ENCODE results near the gene ORM2. TPM values are rescaled to one million over a fixed set of nuclear protein-coding genes. Genes with fewer than 3 reads are reported as not detected.
"Not testable (repeated sequence)": the region's sequence is repeated elsewhere in the genome, so short reads cannot be mapped to it uniquely, and the experiment has no call there.

ORM2 gene
- total RNA-seq, 2 donors from 2014 or later = not detected

DNA sequence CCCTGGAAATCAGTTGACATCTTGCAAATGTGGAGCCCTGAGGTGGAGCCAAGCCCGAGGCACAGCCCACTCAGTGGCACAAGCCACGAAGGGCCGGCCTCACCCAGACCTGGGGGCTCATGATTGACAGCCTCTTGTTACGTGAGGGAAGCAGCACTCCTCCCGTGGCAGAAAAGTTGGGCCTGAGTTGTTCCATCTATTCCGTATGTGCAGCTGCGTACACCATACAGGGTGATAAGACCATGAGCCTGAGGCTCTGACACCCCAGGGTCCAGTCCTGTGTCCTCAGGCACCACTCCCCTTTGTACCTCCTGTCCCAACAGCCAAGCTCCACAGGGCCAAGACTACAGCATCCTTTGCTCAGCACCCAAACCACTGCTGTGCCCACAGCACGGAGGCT lies 1.9 kb upstream of the ORM2 start:
- Histone ChIP-seq H3K4me3 (no peak overlapping the region), H3K27me3 (no peaks in the 10 kb centered on the region), H3K27ac (no peak overlapping the region), H3K36me3 (no peaks in the 10 kb centered on the region), H3K4me1 (no peaks in the 10 kb centered on the region), H3K9me3 (no peaks in the 10 kb centered on the region)
- TF ChIP-seq, protein P1, sequence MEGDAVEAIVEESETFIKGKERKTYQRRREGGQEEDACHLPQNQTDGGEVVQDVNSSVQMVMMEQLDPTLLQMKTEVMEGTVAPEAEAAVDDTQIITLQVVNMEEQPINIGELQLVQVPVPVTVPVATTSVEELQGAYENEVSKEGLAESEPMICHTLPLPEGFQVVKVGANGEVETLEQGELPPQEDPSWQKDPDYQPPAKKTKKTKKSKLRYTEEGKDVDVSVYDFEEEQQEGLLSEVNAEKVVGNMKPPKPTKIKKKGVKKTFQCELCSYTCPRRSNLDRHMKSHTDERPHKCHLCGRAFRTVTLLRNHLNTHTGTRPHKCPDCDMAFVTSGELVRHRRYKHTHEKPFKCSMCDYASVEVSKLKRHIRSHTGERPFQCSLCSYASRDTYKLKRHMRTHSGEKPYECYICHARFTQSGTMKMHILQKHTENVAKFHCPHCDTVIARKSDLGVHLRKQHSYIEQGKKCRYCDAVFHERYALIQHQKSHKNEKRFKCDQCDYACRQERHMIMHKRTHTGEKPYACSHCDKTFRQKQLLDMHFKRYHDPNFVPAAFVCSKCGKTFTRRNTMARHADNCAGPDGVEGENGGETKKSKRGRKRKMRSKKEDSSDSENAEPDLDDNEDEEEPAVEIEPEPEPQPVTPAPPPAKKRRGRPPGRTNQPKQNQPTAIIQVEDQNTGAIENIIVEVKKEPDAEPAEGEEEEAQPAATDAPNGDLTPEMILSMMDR (IDR thresholded peaks at IDR 0.05) = no peak
- no peak for DNase-seq (ENCODE audit: low spot score)

DNA sequence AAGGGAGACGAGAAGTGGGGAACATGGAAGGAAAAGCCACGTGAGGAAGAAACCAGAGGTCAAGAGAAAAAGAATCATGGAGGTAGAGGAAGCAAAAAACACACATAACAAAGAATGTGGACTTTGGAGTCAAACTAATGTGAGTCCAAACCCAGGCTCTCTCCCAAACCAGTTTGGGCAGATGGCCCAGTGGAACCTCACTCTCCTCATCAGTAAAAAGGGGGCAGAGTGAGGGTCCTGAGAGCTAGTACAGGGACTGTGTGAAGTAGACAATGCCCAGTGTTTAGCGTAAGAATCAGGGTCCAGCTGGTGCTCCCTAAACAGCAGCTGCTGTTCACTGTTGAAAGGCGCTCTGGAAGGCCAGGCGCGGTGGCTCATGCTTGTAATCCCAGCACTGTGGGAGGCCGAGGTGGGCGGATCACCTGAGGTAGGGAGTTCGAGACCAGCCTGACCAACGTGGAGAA lies 1.3 kb upstream of the ORM2 start:
- not testable (repeated sequence) for H3K4me1 ChIP-seq; H3K27me3 ChIP-seq; DNase-seq (ENCODE audit: low spot score)

DNA sequence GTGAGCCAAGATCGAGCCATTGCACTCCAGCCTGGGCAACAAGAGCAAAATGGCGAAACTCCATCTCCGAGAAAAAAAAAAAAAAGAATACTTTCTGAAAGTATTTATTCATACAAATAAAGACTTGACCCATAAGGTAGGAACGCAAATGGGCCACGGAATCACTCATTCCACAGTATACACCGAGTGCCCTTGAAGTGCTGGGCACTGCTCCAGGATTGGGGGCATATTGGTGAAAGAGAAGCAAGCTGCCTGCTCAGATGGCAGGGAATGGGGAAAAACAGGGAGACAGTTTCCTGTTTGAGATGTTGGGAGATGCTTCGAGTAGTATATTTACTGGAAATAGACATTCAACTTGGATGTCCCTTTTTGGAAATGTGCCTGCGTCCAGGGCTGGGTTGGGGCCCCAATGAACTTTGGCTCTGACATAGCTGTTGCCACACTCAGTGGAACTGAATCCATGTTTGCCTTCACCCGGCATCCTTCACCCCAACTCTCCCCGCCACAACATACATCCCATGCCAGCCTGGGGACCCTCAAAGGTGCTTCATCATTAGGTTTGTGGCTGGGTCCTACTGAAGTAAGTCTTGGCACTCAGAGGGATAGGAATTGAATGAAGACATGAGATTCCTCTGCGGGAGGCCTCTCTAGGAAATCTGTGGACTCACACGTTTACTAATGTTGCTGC lies 588 bp upstream of the ORM2 start:
- H3K4me3 ChIP-seq; H3K4me1 ChIP-seq; H3K27me3 ChIP-seq; H3K27ac ChIP-seq; H3K9me3 ChIP-seq; DNase-seq (ENCODE audit: low spot score); H3K36me3 ChIP-seq: not testable (repeated sequence)

More for the DNA sequence above, 1.3 kb upstream of the ORM2 start:
- not testable (repeated sequence) for H3K9me3 ChIP-seq, H3K27ac ChIP-seq, H3K4me3 ChIP-seq, H3K36me3 ChIP-seq

DNA sequence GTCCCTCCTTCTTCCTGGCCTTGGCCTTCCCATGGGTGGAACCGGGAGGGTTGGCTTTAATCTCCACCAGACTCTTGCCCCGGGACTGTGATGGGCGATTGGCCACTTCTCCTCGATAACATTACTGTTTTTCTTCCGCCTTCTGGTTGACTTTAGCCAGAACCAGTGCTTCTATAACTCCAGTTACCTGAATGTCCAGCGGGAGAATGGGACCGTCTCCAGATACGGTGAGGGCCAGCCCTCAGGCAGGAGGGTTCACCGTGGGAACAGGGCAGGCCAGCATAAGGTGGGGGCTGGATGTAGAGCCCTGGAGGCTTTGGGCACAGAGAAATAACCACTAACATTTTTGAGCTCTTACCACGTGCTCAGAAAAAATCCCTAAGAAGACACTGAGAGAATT lies 967 bp downstream of the ORM2 start:
- no peaks in the 10 kb centered on the region for H3K36me3 ChIP-seq
- H3K9me3 ChIP-seq = no peaks in the 10 kb centered on the region
- TF ChIP-seq, protein P1 (IDR thresholded peaks at IDR 0.05) = no peak
- no peak overlapping the region for H3K4me3 ChIP-seq
- H3K4me1 ChIP-seq = no peaks in the 10 kb centered on the region
- no peak for DNase-seq (ENCODE audit: low spot score)
- H3K27me3 ChIP-seq = no peaks in the 10 kb centered on the region
- H3K27ac ChIP-seq = no peak overlapping the region

DNA sequence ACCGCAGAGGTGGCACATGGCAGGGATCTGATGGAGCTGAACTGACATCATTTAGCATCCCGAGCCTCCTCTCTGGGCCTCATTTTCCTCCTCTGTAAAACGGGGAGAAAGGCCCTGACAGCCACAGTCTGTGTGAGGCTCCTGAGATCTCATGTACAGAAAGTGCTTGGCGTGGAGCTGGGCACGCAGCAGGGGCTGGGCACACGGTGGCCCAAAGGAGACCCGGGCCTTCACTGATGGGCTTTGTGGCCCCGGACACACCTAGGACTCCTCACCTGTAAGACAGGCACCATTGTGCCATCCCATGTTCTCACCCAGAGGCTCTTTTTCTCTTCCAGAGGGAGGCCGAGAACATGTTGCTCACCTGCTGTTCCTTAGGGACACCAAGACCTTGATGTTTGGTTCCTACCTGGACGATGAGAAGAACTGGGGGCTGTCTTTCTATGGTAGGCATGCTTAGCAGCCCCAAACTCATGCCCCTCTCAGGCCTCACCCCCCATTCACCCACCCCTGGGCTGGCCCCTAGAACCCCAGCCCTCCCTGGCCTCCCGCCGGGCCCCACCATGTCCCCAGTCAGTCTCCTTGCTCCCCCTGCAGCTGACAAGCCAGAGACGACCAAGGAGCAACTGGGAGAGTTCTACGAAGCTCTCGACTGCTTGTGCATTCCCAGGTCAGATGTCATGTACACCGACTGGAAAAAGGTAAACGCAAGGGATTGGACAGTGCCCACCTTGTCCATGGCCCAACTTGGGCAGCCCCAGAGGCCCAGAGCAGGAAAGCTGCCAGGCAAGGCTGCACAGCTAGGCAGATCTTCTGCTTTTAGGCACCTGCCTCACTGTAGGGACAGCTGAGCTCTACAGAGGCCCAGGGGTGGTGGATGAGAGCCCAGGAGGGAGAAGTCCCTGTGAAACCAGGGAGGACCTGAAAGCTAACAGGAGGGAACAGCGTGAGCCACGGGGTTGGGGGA lies 1.8 kb downstream of the ORM2 start:
- H3K9me3 ChIP-seq; H3K4me3 ChIP-seq; H3K27me3 ChIP-seq; H3K27ac ChIP-seq; DNase-seq (ENCODE audit: low spot score); H3K36me3 ChIP-seq; H3K4me1 ChIP-seq: not testable (repeated sequence)

DNA sequence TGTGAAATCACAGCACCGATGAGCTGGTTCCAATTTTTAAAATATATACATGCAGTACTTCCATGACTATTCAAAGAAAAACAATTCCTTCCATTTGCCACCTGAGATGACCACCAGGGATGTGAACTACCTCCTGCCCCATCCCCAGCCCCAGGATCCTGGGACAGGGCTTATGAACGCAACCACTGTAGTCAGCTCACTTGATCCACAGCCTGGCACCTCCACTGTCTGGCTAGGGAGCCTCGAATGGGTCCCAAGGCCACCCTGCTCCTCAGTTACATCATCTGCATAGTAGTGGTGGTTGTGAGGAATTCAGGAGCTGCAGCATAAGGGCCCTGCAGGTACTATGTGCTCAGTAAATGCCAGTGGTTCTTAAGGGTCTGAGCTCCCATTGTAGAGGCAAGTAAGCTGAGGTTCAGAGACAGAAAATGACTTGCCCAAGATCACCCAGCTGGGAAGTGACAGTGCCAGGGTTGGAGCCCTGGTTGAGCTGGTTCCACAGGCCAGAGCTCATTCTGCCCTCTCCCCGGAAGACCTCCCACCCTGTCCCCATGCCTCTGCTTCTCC lies 2.9 kb downstream of the ORM2 start:
- not testable (repeated sequence) for DNase-seq (ENCODE audit: low spot score); H3K4me1 ChIP-seq; H3K4me3 ChIP-seq; H3K27ac ChIP-seq; H3K27me3 ChIP-seq; H3K9me3 ChIP-seq
- peaks cover 12% of the 10 kb centered on the region for H3K36me3 ChIP-seq

DNA sequence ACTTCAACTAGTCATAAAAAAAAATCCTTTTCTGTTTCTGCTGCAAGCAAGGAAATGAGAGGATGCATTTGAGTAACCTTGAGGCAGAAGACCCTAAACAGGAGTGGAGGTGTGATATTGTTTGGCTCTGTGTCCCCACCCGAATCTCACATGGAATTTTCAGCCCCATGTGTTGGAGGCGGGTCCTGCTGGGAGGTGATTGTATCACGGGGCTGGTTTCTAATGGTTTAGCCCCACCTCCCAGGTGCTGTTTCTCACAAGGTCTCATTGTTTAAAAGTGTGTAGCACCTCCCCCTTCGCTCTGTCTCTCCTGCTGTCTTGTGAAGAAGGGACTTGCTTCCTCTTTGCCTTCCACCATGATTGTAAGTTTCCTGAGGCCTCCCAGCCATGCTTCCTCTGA lies 4.0 kb downstream of the ORM2 start:
- H3K4me3 ChIP-seq; H3K4me1 ChIP-seq; H3K27me3 ChIP-seq; H3K9me3 ChIP-seq; H3K27ac ChIP-seq; DNase-seq (ENCODE audit: low spot score): not testable (repeated sequence)
- peaks cover 23% of the 10 kb centered on the region for H3K36me3 ChIP-seq

DNA sequence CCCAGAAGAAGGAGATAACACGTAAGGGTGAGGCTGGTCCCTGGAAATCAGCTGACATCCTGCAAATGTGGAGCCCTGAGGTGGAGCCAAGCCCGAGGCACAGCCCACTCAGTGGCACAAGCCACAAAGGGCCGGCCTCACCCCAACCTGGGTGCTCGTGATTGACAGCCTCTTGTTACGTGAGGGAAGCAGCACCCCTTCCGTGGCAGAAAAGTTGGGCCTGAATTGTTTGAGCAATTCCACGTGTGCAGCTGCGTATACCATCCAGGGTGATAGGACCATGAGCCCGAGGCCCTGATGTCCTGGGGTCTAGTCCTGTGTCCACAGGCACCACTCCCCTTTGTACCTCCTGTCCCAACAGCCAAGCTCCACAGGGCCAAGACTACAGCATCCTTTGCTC lies 4.8 kb downstream of the ORM2 start:
- DNase-seq (ENCODE audit: low spot score) = no peak
- no peaks in the 10 kb centered on the region for H3K9me3 ChIP-seq
- H3K27ac ChIP-seq = no peak overlapping the region
- no peaks in the 10 kb centered on the region for H3K27me3 ChIP-seq
- H3K4me1 ChIP-seq = no peaks in the 10 kb centered on the region
- TF ChIP-seq, protein P1 (IDR thresholded peaks at IDR 0.05) = no peak
- H3K36me3 ChIP-seq = peaks cover 25% of the 10 kb centered on the region
- no peak overlapping the region for H3K4me3 ChIP-seq

Measured in right atrium auricular region (tissue), 2 donors.